SK-N-SH treated with all-trans-retinoic acid at 6 μM for 48 hours (cell line): Measurements from ENCODE around the gene ACO2.

Source experiments
- BACH2 ChIP-seq: fragments of 250-450 bp; sonication (Bioruptor Pico); IDR thresholded peaks from 2 replicates; pipeline ENCODE4 v1.9.0; 2021; ENCODE audit warnings: mild to moderate bottlenecking, borderline replicate concordance
- GLIS3 ChIP-seq: fragments of 250-450 bp; sonication (Bioruptor Pico); IDR thresholded peaks from 2 replicates; pipeline ENCODE4 v1.5.0; 2020; ENCODE audit warnings: mild to moderate bottlenecking, moderate library complexity

DNA sequence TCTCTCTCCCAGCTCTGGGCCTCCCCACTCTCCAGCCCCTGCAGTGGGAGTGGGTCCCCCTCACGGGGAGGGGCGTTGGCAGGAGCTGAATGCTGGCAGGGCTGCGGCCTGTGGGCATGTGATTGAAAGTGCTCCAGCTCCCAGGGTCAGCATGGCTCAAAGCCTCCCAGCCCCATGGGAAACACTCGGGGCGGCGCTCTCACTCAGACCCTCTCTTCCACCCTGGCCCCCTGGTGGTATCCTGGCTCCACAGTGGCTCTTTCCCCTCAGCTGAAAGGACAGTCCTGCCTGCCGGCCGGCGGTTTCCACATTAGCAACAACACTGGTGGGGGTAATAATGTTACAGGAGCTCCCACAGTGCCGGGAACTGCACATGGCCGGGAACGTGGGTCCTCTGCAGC lies 39.9 kb downstream of the ACO2 start:
- no peak for TF ChIP-seq BACH2 (CRISPR knock-in tag)
- no peak for TF ChIP-seq GLIS3 (CRISPR knock-in tag)
